ENCODE data around the gene CEP112.

Gene CEP112

GRCh38 chr17:65867014-65867413, 324.9 kb downstream of the CEP112 start:
- TF ChIP-seq POLR2A (IDR thresholded peaks at IDR 0.05; ENCODE audit: extremely low read depth, insufficient read length), result no peak
- no peak for TF ChIP-seq MYC (IDR thresholded peaks at IDR 0.05; ENCODE audit: low read depth, low read length)
- TF ChIP-seq CTCF (IDR thresholded peaks at IDR 0.05; ENCODE audit: low read depth, low read length), result no peak
- TF ChIP-seq MAX (IDR thresholded peaks at IDR 0.05; ENCODE audit: low read depth, low read length), result no peak
- DNase-seq (ENCODE audit: low read depth), result no peak
- H3K4me3 ChIP-seq (ENCODE audit: low read depth, low read length), result no peak overlapping the region

GRCh38 chr17:65865715-65866425, 326.1 kb downstream of the CEP112 start:
- TF ChIP-seq MYC (IDR thresholded peaks at IDR 0.05; ENCODE audit: low read depth, low read length) (no peak), POLR2A (IDR thresholded peaks at IDR 0.05; ENCODE audit: extremely low read depth, insufficient read length) (no peak), CTCF (IDR thresholded peaks at IDR 0.05; ENCODE audit: low read depth, low read length) (no peak), MAX (IDR thresholded peaks at IDR 0.05; ENCODE audit: low read depth, low read length) (no peak)
- no peak for DNase-seq (ENCODE audit: low read depth)
- H3K4me3 ChIP-seq (ENCODE audit: low read depth, low read length), result no peak overlapping the region

GRCh38 chr17:65864394-65864793, 327.5 kb downstream of the CEP112 start:
- H3K4me3 ChIP-seq (ENCODE audit: low read depth, low read length), result no peak overlapping the region
- TF ChIP-seq MAX (IDR thresholded peaks at IDR 0.05; ENCODE audit: low read depth, low read length), result no peak
- TF ChIP-seq POLR2A (IDR thresholded peaks at IDR 0.05; ENCODE audit: extremely low read depth, insufficient read length), result no peak
- no peak for TF ChIP-seq MYC (IDR thresholded peaks at IDR 0.05; ENCODE audit: low read depth, low read length)
- no peak for TF ChIP-seq CTCF (IDR thresholded peaks at IDR 0.05; ENCODE audit: low read depth, low read length)
- no peak for DNase-seq (ENCODE audit: low read depth)

GRCh38 chr17:65857718-65858117, 334.2 kb downstream of the CEP112 start:
- no peak overlapping the region for H3K4me3 ChIP-seq (ENCODE audit: low read depth, low read length)
- TF ChIP-seq POLR2A (IDR thresholded peaks at IDR 0.05; ENCODE audit: extremely low read depth, insufficient read length) (no peak), CTCF (IDR thresholded peaks at IDR 0.05; ENCODE audit: low read depth, low read length) (no peak), MYC (IDR thresholded peaks at IDR 0.05; ENCODE audit: low read depth, low read length) (no peak), MAX (IDR thresholded peaks at IDR 0.05; ENCODE audit: low read depth, low read length) (no peak)
- no peak for DNase-seq (ENCODE audit: low read depth)

GRCh38 chr17:65856865-65857264, 335.1 kb downstream of the CEP112 start:
- no peak overlapping the region for H3K4me3 ChIP-seq (ENCODE audit: low read depth, low read length)
- TF ChIP-seq MAX (IDR thresholded peaks at IDR 0.05; ENCODE audit: low read depth, low read length) (no peak), MYC (IDR thresholded peaks at IDR 0.05; ENCODE audit: low read depth, low read length) (no peak), POLR2A (IDR thresholded peaks at IDR 0.05; ENCODE audit: extremely low read depth, insufficient read length) (no peak), CTCF (IDR thresholded peaks at IDR 0.05; ENCODE audit: low read depth, low read length) (no peak)
- no peak for DNase-seq (ENCODE audit: low read depth)

Data from NB4 (cell line).